ENCODE results near the gene LETM1.
"Not testable (repeated sequence)": the region's sequence is repeated elsewhere in the genome, so short reads cannot be mapped to it uniquely, and the experiment has no call there.

Gene LETM1

GRCh38 chr4:1851160-1851559 is 4.8 kb downstream of the LETM1 start:
- DNase-seq: no peak

GRCh38 chr4:1850276-1850675 is 5.7 kb downstream of the LETM1 start:
- no peak for DNase-seq

GRCh38 chr4:1846580-1846979 is 9.4 kb downstream of the LETM1 start:
- DNase-seq: no peak

- not testable (repeated sequence) for DNase-seq
Observed at GRCh38 chr4:1844618-1845017, 11.3 kb downstream of the LETM1 start.

GRCh38 chr4:1843852-1844251 is 12.1 kb downstream of the LETM1 start:
- DNase-seq: no peak

GRCh38 chr4:1842993-1843448 is 12.9 kb downstream of the LETM1 start:
- DNase-seq: no peak

GRCh38 chr4:1842339-1842895 is 13.5 kb downstream of the LETM1 start:
- DNase-seq: no peak

- DNase-seq: no peak
Observed at GRCh38 chr4:1841887-1842210, 14.1 kb downstream of the LETM1 start.

- no peak for DNase-seq
Observed at GRCh38 chr4:1841201-1841886, 14.6 kb downstream of the LETM1 start.

GRCh38 chr4:1839282-1839681 is 16.7 kb downstream of the LETM1 start:
- DNase-seq: no peak

GRCh38 chr4:1837069-1837468 is 18.9 kb downstream of the LETM1 start:
- no peak for DNase-seq

- no peak for DNase-seq
Observed at GRCh38 chr4:1836650-1837049, 19.3 kb downstream of the LETM1 start.

- not testable (repeated sequence) for DNase-seq
Observed at GRCh38 chr4:1835836-1836235, 20.1 kb downstream of the LETM1 start.

- DNase-seq: no peak
Observed at GRCh38 chr4:1834047-1834775, 21.7 kb downstream of the LETM1 start.

GRCh38 chr4:1833307-1834046 is 22.5 kb downstream of the LETM1 start:
- no peak for DNase-seq

- no peak for DNase-seq
Observed at GRCh38 chr4:1832690-1833089, 23.3 kb downstream of the LETM1 start.

GRCh38 chr4:1831331-1831730 is 24.6 kb downstream of the LETM1 start:
- DNase-seq: no peak

GRCh38 chr4:1830642-1831228 is 25.2 kb downstream of the LETM1 start:
- no peak for DNase-seq

- DNase-seq: no peak
Observed at GRCh38 chr4:1830234-1830633, 25.7 kb downstream of the LETM1 start.

- no peak for DNase-seq
Observed at GRCh38 chr4:1826531-1827350, 29.2 kb downstream of the LETM1 start.

GRCh38 chr4:1825326-1825725 is 30.6 kb downstream of the LETM1 start:
- no peak for DNase-seq

GRCh38 chr4:1824746-1825145 is 31.2 kb downstream of the LETM1 start:
- DNase-seq: no peak
